ENCODE results near the gene RAB27A.

RAB27A gene

DNA sequence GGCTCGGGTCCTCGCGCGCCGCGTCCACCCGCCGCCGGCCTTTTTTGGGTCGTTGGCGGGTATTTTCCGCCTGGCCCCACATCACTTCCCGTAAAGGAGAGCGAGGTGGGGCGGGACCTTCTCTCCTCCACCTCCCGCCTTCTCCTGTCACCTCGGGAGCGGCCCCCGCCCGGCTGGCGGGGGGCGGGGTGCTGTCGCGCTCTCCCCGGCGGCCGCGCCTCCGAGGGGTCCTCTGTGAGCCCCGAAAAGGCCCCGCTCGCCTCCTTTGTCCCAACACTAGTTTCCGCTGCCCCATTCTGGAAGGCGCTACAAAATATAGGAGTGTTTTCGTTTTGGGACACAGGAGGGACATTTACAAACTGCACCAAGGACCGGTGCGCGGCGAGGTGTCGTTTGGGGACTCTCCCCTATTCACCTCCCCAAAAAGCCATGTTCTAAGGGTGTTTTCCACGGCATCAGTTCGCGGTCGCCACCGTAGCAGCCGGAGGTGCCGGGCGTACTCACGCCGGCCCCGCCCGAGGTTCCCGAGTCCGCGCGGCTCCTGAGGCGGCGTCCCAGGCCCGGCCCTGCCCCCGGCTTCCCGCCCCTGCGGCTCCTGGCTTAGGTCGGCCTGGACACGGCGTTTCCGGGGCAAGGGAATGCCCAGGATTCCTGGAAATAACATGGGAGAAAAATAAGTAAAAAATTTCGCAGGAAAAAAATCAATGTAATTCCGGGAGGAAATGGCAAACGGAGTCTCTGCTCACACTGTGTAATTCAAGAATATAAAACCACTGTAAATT is at the start of gene RAB27A:
Gene RAB27A (minus strand): TSS at position 68 of the 782 bp plus-strand sequence. CDS start 54,879 bp downstream, outside the sequence.
- TF ChIP-seq, protein P1, sequence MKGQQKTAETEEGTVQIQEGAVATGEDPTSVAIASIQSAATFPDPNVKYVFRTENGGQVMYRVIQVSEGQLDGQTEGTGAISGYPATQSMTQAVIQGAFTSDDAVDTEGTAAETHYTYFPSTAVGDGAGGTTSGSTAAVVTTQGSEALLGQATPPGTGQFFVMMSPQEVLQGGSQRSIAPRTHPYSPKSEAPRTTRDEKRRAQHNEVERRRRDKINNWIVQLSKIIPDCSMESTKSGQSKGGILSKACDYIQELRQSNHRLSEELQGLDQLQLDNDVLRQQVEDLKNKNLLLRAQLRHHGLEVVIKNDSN (IDR thresholded peaks at IDR 0.05), result no peak
- TF ChIP-seq, protein P2, sequence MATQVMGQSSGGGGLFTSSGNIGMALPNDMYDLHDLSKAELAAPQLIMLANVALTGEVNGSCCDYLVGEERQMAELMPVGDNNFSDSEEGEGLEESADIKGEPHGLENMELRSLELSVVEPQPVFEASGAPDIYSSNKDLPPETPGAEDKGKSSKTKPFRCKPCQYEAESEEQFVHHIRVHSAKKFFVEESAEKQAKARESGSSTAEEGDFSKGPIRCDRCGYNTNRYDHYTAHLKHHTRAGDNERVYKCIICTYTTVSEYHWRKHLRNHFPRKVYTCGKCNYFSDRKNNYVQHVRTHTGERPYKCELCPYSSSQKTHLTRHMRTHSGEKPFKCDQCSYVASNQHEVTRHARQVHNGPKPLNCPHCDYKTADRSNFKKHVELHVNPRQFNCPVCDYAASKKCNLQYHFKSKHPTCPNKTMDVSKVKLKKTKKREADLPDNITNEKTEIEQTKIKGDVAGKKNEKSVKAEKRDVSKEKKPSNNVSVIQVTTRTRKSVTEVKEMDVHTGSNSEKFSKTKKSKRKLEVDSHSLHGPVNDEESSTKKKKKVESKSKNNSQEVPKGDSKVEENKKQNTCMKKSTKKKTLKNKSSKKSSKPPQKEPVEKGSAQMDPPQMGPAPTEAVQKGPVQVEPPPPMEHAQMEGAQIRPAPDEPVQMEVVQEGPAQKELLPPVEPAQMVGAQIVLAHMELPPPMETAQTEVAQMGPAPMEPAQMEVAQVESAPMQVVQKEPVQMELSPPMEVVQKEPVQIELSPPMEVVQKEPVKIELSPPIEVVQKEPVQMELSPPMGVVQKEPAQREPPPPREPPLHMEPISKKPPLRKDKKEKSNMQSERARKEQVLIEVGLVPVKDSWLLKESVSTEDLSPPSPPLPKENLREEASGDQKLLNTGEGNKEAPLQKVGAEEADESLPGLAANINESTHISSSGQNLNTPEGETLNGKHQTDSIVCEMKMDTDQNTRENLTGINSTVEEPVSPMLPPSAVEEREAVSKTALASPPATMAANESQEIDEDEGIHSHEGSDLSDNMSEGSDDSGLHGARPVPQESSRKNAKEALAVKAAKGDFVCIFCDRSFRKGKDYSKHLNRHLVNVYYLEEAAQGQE (IDR thresholded peaks at IDR 0.05; ENCODE audit: low read depth), result no peak
- TF ChIP-seq CEBPB (IDR thresholded peaks at IDR 0.05) (no peak), RAD21 (IDR thresholded peaks at IDR 0.05; ENCODE audit: low read depth) (no peak), YY1 (IDR thresholded peaks at IDR 0.05; ENCODE audit: low read depth) (no peak), TCF12 (IDR thresholded peaks at IDR 0.05; ENCODE audit: low read depth) (peak; percentile 10; the same call in 1 of the 2 replicates), CREB1 (IDR thresholded peaks at IDR 0.05; ENCODE audit: low read depth) (no peak), EP300 (IDR thresholded peaks at IDR 0.05; ENCODE audit: borderline replicate concordance) (no peak), TAF1 (IDR thresholded peaks at IDR 0.05; ENCODE audit: low read depth) (peak; percentile 17; the same call in 1 of the 2 replicates), NFIC (IDR thresholded peaks at IDR 0.05) (no peak), EGR1 (IDR thresholded peaks at IDR 0.05) (no peak), FOXM1 (IDR thresholded peaks at IDR 0.05; ENCODE audit: borderline replicate concordance, low read depth) (no peak), ZBTB7A (IDR thresholded peaks at IDR 0.05; ENCODE audit: low read depth) (no peak)
- TF ChIP-seq, protein P3, sequence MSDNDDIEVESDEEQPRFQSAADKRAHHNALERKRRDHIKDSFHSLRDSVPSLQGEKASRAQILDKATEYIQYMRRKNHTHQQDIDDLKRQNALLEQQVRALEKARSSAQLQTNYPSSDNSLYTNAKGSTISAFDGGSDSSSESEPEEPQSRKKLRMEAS (IDR thresholded peaks at IDR 0.05), result peak; percentile 35

DNA sequence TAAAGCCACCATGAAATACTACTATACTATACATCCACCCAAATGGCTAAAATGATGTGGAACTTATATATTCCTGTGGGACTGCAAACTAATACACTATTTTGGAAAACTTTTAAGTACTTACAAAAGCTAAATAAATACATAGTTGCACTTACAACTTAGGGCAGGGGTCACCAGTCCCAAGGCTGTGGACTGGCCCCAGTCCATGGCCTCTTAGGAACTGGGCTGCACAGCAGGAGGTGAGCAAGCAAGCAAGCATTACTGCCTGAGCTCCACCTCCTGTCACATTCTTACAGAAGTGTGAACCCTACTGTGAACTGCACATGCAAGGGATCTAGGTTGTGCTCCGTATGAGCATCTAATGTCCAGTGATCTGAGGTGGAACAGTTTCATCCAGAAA is 47.5 kb upstream of the RAB27A start:
- TF ChIP-seq, protein P1 (IDR thresholded peaks at IDR 0.05), result no peak
- TF ChIP-seq EGR1 (IDR thresholded peaks at IDR 0.05), result no peak
- no peak for TF ChIP-seq YY1 (IDR thresholded peaks at IDR 0.05; ENCODE audit: low read depth)
- no peak for TF ChIP-seq NFIC (IDR thresholded peaks at IDR 0.05)
- no peak for TF ChIP-seq EP300 (IDR thresholded peaks at IDR 0.05; ENCODE audit: borderline replicate concordance)
- no peak for TF ChIP-seq TAF1 (IDR thresholded peaks at IDR 0.05; ENCODE audit: low read depth)
- TF ChIP-seq FOXM1 (IDR thresholded peaks at IDR 0.05; ENCODE audit: borderline replicate concordance, low read depth), result no peak
- TF ChIP-seq TEAD4 (IDR thresholded peaks at IDR 0.05), result no peak
- TF ChIP-seq, protein P2 (IDR thresholded peaks at IDR 0.05; ENCODE audit: low read depth), result no peak
- TF ChIP-seq CEBPB (IDR thresholded peaks at IDR 0.05), result no peak

DNA sequence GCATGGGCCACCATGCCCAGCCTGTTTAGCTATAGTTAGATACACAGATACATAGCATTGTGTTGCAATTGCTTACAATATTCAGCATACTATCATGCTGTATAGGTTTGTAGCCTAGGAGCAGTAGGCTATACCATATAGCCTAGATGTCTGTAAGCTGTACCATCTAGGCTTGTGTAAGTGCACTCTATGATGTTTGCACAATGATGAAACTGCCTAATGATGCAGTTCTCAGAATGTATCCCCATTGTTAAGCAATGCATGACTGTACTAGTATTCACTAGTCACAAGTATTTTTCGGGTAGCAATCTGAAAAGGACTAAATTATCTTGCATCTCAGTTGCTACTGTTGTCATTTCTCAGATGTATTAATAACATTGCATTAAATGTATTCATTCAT is 45.4 kb upstream of the RAB27A start:
- no peak for TF ChIP-seq CREB1 (IDR thresholded peaks at IDR 0.05; ENCODE audit: low read depth)
- TF ChIP-seq ZBTB7A (IDR thresholded peaks at IDR 0.05; ENCODE audit: low read depth), result no peak
- TF ChIP-seq TEAD4 (IDR thresholded peaks at IDR 0.05), result no peak
- TF ChIP-seq, protein P1 (IDR thresholded peaks at IDR 0.05), result no peak
- TF ChIP-seq, protein P2 (IDR thresholded peaks at IDR 0.05; ENCODE audit: low read depth), result no peak
- TF ChIP-seq TCF12 (IDR thresholded peaks at IDR 0.05; ENCODE audit: low read depth), result no peak

DNA sequence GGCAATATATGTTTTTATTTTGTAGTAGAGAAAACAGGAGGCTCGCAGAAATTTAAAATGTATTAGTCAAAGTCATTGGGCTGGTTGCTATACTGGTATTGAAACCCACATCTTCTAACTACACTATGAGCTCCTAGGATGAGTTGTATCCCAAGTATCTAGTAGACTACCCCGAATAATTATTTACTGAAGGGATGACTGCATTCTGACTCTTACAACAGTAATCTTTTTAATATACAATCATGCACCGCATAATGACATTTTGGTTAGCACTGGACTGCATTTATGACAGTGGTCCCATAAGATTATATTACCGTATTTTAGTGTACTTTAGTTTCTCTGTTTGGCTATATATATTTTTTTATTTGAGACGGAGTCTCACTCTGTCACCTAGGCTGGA is 44.8 kb upstream of the RAB27A start:
- TF ChIP-seq TCF12 (IDR thresholded peaks at IDR 0.05; ENCODE audit: low read depth), result no peak
- TF ChIP-seq, protein P1 (IDR thresholded peaks at IDR 0.05), result no peak
- TF ChIP-seq TAF1 (IDR thresholded peaks at IDR 0.05; ENCODE audit: low read depth), result no peak
- TF ChIP-seq, protein P3 (IDR thresholded peaks at IDR 0.05), result no peak
- TF ChIP-seq EP300 (IDR thresholded peaks at IDR 0.05; ENCODE audit: borderline replicate concordance), result no peak
- TF ChIP-seq, protein P2 (IDR thresholded peaks at IDR 0.05; ENCODE audit: low read depth), result no peak
- TF ChIP-seq EGR1 (IDR thresholded peaks at IDR 0.05), result no peak
- TF ChIP-seq RAD21 (IDR thresholded peaks at IDR 0.05; ENCODE audit: low read depth), result no peak
- no peak for TF ChIP-seq FOXM1 (IDR thresholded peaks at IDR 0.05; ENCODE audit: borderline replicate concordance, low read depth)
- no peak for TF ChIP-seq YY1 (IDR thresholded peaks at IDR 0.05; ENCODE audit: low read depth)
